GM06990 (cell line): ENCODE results near the gene CDK9.

Experiments
- DNase-seq: peaks from one replicate; pipeline ENCODE4 v3.0.0-alpha.2; 2011; ENCODE audit not compliant: insufficient read length; ENCODE audit errors: extremely low read depth
- H3K27me3 ChIP-seq: replicated peaks from 2 replicates; pipeline ENCODE4 v1.6.0; 2011; ENCODE audit warnings: low read length; ENCODE audit not compliant: control insufficient read depth, insufficient read depth
- H3K36me3 ChIP-seq: 2 replicates; pipeline ENCODE4 v1.5.1; 2011; ENCODE audit warnings: low read length; ENCODE audit not compliant: control insufficient read depth, insufficient read depth
- H3K4me3 ChIP-seq: replicated peaks from 2 replicates; pipeline ENCODE4 v1.5.1; 2011; ENCODE audit warnings: low read depth, mild to moderate bottlenecking, control low read depth, low read length
- CTCF ChIP-seq: IDR thresholded peaks from 2 replicates; pipeline ENCODE4 v1.5.1; 2011; ENCODE audit warnings: low read length, control low read depth, mild to moderate bottlenecking, inconsistent platforms; ENCODE audit not compliant: insufficient read depth, poor library complexity, severe bottlenecking

Gene CDK9

GRCh38 chr9:127826253-127826913, 40.5 kb downstream of the CDK9 start:
- no peak overlapping the region for H3K4me3 ChIP-seq
- no peaks in the 10 kb centered on the region for H3K27me3 ChIP-seq
- H3K36me3 ChIP-seq: no peaks in the 10 kb centered on the region
- no peak for DNase-seq
- no peak for TF ChIP-seq CTCF

GRCh38 chr9:127828262-127829031, 42.6 kb downstream of the CDK9 start:
- Histone ChIP-seq H3K27me3 (no peaks in the 10 kb centered on the region), H3K36me3 (no peaks in the 10 kb centered on the region), H3K4me3 (no peak overlapping the region)
- TF ChIP-seq CTCF: no peak
- no peak for DNase-seq

- no peaks in the 10 kb centered on the region for H3K27me3 ChIP-seq
- no peak for DNase-seq
- TF ChIP-seq CTCF: no peak
- H3K36me3 ChIP-seq: no peaks in the 10 kb centered on the region
- H3K4me3 ChIP-seq: no peak overlapping the region
These were observed 43.5 kb downstream of the CDK9 start for GRCh38 chr9:127829205-127829906.

GRCh38 chr9:127832248-127832647, 46.4 kb downstream of the CDK9 start:
- no peaks in the 10 kb centered on the region for H3K36me3 ChIP-seq
- TF ChIP-seq CTCF: no peak
- no peak overlapping the region for H3K4me3 ChIP-seq
- H3K27me3 ChIP-seq: no peaks in the 10 kb centered on the region
- DNase-seq: no peak

- no peaks in the 10 kb centered on the region for H3K36me3 ChIP-seq
- DNase-seq: no peak
- TF ChIP-seq CTCF: no peak
These were observed 47.7 kb downstream of the CDK9 start for GRCh38 chr9:127833555-127833954.

More at GRCh38 chr9:127833555-127833954, 47.7 kb downstream of the CDK9 start:
- Histone ChIP-seq H3K4me3 (no peak overlapping the region), H3K27me3 (no peaks in the 10 kb centered on the region)
